ENCODE data around the gene TRIM50. TPM values are rescaled to one million over a fixed set of nuclear protein-coding genes. Genes with fewer than 3 reads are reported as not detected.

The TRIM50 gene
- total RNA-seq, 1 donor from 2014 or later, result not detected

GRCh38 chr7:73349763-73350162 is 21.9 kb upstream of the TRIM50 start:
- Mint-ChIP-seq H3K9me3 (ENCODE audit: unreplicated experiment) (peaks cover 1% of the 10 kb centered on the region), H3K36me3 (ENCODE audit: unreplicated experiment) (peaks cover 12% of the 10 kb centered on the region), H3K4me3 (ENCODE audit: unreplicated experiment) (no peak overlapping the region), H3K27me3 (ENCODE audit: unreplicated experiment) (peaks cover 4% of the 10 kb centered on the region), H3K4me1 (ENCODE audit: low read depth, unreplicated experiment) (peaks cover 5% of the 10 kb centered on the region), H3K27ac (ENCODE audit: unreplicated experiment) (no peak overlapping the region)
- DNase-seq, result no peak
- TF ChIP-seq, protein P1, sequence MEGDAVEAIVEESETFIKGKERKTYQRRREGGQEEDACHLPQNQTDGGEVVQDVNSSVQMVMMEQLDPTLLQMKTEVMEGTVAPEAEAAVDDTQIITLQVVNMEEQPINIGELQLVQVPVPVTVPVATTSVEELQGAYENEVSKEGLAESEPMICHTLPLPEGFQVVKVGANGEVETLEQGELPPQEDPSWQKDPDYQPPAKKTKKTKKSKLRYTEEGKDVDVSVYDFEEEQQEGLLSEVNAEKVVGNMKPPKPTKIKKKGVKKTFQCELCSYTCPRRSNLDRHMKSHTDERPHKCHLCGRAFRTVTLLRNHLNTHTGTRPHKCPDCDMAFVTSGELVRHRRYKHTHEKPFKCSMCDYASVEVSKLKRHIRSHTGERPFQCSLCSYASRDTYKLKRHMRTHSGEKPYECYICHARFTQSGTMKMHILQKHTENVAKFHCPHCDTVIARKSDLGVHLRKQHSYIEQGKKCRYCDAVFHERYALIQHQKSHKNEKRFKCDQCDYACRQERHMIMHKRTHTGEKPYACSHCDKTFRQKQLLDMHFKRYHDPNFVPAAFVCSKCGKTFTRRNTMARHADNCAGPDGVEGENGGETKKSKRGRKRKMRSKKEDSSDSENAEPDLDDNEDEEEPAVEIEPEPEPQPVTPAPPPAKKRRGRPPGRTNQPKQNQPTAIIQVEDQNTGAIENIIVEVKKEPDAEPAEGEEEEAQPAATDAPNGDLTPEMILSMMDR (IDR thresholded peaks at IDR 0.05; ENCODE audit: partially characterized antibody, unreplicated experiment), result no peak

DNA sequence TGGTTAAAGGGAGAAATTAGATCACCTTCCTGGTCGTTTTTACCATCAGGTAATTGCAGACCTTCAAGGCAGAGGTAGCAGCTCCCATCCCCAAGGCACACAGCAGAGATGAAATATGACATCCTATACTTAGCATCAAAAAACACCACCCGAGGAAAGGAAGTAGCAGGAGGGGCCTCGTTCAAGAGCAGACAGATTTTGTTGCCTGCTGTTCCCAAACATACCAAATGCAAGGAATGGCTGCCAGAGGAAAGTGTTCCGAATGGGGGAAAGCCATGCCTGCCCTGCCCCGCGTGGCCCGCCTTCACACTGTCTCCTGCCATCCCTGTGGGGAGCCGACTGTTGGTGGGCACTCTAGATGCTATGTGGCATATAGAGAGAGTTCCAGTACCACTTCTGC is 18.1 kb upstream of the TRIM50 start:
- TF ChIP-seq, protein P1 (IDR thresholded peaks at IDR 0.05; ENCODE audit: partially characterized antibody, unreplicated experiment), result no peak
- Mint-ChIP-seq H3K27ac (ENCODE audit: unreplicated experiment) (no peak overlapping the region), H3K36me3 (ENCODE audit: unreplicated experiment) (peaks cover 5% of the 10 kb centered on the region), H3K27me3 (ENCODE audit: unreplicated experiment) (no peaks in the 10 kb centered on the region), H3K4me1 (ENCODE audit: low read depth, unreplicated experiment) (peaks cover 5% of the 10 kb centered on the region), H3K9me3 (ENCODE audit: unreplicated experiment) (no peaks in the 10 kb centered on the region), H3K4me3 (ENCODE audit: unreplicated experiment) (no peak overlapping the region)
- no peak for DNase-seq

- Mint-ChIP-seq H3K9me3 (ENCODE audit: unreplicated experiment) (no peaks in the 10 kb centered on the region), H3K36me3 (ENCODE audit: unreplicated experiment) (peaks cover 5% of the 10 kb centered on the region), H3K4me1 (ENCODE audit: low read depth, unreplicated experiment) (peaks cover 5% of the 10 kb centered on the region), H3K27me3 (ENCODE audit: unreplicated experiment) (no peaks in the 10 kb centered on the region), H3K4me3 (ENCODE audit: unreplicated experiment) (no peak overlapping the region), H3K27ac (ENCODE audit: unreplicated experiment) (no peak overlapping the region)
- DNase-seq, result no peak
- TF ChIP-seq, protein P1 (IDR thresholded peaks at IDR 0.05; ENCODE audit: partially characterized antibody, unreplicated experiment), result no peak
These were observed 17.7 kb upstream of the TRIM50 start for GRCh38 chr7:73345538-73345937.

DNA sequence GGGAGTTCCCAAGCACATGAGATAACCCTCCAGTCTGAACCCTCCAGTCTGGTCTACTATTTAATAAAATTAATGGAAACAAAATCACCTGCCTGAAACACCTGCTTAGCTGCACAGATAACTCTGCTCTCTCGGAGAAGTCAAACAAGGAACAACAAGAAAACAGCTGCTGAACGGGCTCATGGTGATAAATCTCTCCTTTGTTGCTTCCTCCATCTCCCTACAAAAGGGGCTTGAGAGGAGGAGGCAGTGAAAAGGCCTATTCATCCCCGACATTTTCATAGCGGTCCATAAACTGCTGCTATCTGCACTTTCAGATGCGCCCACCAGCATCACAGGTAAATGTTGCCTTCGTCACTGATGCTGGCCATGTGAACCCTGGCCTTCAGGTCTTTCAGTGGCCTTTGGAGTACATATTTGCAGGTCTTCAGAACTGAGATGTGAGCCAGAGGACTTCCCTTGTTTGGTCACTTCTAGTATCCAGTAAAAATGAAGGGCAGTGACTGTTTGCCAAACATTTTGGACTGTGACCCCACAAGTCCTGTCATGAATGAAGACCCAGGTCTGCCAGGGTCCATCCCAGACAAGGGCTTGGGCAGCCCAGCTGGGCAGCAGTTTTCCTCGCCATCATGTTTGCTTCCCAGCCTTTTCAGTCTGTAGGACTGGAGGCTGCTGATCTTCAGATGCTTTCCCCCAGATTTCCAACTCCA is 15.9 kb upstream of the TRIM50 start:
- no peak overlapping the region for H3K27ac Mint-ChIP-seq (ENCODE audit: unreplicated experiment)
- TF ChIP-seq, protein P1 (IDR thresholded peaks at IDR 0.05; ENCODE audit: partially characterized antibody, unreplicated experiment), result no peak
- peaks cover 5% of the 10 kb centered on the region for H3K36me3 Mint-ChIP-seq (ENCODE audit: unreplicated experiment)
- DNase-seq, result no peak
- peaks cover 3% of the 10 kb centered on the region for H3K4me1 Mint-ChIP-seq (ENCODE audit: low read depth, unreplicated experiment)
- H3K4me3 Mint-ChIP-seq (ENCODE audit: unreplicated experiment), result no peak overlapping the region
- H3K27me3 Mint-ChIP-seq (ENCODE audit: unreplicated experiment), result no peaks in the 10 kb centered on the region
- no peaks in the 10 kb centered on the region for H3K9me3 Mint-ChIP-seq (ENCODE audit: unreplicated experiment)

- Mint-ChIP-seq H3K9me3 (ENCODE audit: unreplicated experiment) (no peaks in the 10 kb centered on the region), H3K4me1 (ENCODE audit: low read depth, unreplicated experiment) (peaks cover 3% of the 10 kb centered on the region), H3K4me3 (ENCODE audit: unreplicated experiment) (no peak overlapping the region), H3K36me3 (ENCODE audit: unreplicated experiment) (no peaks in the 10 kb centered on the region), H3K27ac (ENCODE audit: unreplicated experiment) (no peak overlapping the region), H3K27me3 (ENCODE audit: unreplicated experiment) (no peaks in the 10 kb centered on the region)
- DNase-seq, result no peak
- TF ChIP-seq, protein P1 (IDR thresholded peaks at IDR 0.05; ENCODE audit: partially characterized antibody, unreplicated experiment), result no peak
These were observed 14.8 kb upstream of the TRIM50 start for GRCh38 chr7:73342645-73343044.

Data from glutamatergic neuron (in vitro differentiated cells).